ENCODE measurements around the gene GGT6.

Gene GGT6

DNA sequence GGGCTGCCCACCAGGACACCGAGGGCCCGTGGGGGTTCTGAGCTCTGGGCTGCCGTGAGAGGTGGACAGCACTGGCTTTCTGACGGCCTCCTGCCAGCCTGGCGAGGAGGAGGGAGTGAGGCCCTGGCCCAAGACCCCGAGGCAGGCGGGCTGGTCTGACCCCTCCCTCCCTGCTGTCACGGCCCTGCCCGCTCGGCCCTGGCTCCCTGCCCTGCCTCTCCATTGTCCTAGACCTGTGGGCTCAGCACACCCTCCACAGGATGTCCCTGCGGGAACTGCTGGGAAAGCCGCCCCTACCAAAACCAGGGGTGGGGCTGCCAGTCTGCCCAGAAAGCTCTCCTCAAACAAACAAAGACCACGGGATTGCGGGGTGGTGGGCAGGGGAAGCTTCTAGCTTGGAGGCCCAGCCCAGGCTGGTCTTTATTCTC lies 41.0 kb downstream of the GGT6 start:
- no peak for DNase-seq

DNA sequence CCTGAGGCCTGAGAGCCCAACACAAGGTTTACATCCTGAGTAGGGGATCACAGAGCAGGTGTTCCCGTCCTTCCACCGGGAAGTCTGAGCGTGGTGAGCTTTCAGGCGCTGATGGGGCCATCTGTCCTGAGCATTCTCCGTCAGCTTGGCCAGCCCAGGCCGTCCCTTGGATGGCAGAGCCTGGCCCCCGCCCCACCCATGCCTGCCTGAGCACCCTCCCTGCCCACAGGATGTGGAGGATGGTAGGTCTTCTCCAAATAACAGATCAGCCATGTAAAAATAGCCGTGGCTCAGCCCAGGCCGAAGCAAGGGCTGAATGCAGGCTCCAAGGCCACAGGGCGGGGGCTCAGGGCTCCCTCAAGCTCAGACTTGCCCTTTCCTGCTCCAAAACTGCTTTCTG lies 41.5 kb downstream of the GGT6 start:
- no peak for DNase-seq

DNA sequence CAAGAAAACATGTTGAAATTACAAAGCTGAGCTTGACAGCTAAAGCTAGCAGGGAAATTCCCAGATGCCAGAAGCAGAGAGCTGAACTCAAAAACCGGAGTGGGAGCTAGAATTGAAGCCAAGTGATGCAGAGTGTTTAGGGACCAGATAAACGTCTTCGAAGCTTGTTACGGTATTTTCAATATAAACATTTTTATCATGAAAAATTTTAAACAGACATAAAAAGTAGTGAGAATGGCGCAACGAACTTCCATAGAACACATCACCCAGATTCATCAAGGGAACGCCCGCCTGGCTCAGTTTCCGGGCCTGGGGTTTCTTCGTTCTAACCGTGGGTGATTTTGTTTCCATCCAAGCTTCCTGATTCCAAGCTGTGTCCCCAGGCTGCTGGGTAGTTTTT lies 43.6 kb downstream of the GGT6 start:
- no peak for DNase-seq

DNA sequence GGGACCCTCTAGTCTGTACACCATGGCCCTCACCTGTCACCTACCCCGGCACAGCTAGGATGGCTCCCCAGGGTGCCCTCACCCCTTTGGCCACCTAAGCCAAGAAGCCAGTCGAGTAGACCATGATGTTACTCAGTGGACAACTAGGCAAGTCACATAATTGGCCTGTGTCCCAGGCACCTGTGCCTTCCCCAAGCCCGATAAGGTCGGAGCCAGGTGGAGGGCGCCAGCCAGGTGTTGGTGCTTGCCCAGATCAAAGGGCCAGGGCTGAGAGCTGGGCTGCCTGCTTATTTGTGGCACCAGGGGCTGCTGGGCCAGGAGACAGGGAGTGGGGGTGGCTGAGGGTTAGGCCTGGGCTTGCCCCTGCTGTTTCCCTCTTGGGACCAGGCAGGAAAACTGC lies 44.9 kb downstream of the GGT6 start:
- DNase-seq: no peak

DNA sequence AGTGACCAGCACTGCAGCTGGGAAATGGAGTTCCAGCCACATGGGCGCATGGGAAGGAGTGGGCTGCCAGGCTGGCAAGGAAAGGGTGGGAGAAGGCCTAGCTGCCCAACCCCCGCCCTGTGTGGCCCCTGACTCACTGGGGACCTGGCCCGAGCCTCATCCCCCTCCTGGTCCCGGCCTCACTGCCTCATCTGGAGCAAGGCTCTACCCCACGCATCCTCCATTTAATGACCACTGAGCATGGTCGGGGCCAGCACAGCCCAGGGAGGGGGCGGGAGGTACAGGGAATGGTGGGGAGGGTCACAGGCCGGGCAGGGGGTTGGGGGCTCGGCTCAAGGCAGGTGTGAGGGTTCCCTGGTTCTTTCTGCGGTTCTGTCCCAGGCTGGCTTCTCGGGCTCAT lies 45.6 kb downstream of the GGT6 start:
- DNase-seq: no peak

DNA sequence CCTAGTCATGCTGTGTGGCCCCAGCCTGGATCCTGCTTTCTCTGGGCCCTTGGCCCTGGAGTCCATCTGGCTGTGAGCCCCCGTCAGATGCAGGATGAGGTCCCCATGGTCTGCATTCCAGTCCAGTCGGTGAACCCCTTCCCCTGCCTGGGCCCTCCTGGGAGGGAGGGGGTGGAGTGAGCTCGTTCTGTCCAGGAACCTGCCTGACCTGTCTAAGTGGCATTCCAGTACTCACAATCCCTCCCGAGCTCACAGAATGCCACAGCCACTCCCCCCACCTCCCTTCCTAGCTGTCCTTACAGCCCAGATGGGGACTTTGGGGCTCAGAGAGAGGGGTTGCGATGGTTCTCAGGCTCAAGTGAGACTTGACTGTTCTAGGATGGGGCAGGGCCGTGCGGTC lies 46.2 kb downstream of the GGT6 start:
- no peak for DNase-seq

DNA sequence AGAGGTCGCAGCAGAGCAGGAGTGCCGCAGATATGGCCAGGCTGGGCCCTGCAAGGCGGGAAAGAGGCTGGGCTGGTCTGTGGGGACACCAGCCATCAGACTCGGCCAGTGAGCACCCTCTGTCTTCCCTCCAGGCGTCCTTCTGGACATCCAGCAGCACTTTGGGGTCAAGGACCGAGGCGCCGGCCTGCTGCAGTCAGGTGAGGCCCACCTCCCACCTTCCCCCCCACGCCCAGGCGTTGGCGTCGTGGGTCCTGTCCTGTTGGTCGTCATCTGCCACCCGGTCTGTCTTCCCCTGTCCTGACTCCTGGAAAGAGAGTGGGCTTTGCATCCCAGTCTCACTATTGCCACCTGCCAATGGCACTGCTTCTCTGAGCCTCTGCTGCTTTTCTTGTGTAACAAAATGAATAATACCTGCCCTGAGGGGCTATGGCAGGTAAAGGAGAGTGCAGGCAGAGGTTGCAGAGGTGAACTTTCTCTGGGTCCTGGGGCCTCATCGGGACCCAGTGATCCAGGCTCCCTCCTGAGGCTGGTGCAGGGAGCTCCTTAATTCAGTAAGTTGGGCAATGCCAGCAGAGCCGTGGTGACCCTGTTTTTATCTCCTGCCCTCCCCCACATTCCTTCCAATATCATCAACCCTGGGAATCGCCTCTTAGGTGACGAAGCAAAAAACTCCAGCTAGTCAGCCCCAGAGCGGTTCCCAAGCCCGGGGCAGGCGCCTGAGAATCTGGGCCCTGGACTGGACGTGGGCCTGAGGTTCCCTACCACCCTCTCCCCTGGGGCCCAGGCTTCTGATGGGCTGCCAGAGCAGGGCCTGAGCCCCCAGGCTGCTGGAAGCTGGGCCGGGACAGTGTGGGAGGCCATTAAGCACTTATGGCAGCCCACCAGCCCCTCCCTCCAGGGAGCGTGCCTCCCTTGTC lies 47.0 kb downstream of the GGT6 start:
- no peak for DNase-seq

DNA sequence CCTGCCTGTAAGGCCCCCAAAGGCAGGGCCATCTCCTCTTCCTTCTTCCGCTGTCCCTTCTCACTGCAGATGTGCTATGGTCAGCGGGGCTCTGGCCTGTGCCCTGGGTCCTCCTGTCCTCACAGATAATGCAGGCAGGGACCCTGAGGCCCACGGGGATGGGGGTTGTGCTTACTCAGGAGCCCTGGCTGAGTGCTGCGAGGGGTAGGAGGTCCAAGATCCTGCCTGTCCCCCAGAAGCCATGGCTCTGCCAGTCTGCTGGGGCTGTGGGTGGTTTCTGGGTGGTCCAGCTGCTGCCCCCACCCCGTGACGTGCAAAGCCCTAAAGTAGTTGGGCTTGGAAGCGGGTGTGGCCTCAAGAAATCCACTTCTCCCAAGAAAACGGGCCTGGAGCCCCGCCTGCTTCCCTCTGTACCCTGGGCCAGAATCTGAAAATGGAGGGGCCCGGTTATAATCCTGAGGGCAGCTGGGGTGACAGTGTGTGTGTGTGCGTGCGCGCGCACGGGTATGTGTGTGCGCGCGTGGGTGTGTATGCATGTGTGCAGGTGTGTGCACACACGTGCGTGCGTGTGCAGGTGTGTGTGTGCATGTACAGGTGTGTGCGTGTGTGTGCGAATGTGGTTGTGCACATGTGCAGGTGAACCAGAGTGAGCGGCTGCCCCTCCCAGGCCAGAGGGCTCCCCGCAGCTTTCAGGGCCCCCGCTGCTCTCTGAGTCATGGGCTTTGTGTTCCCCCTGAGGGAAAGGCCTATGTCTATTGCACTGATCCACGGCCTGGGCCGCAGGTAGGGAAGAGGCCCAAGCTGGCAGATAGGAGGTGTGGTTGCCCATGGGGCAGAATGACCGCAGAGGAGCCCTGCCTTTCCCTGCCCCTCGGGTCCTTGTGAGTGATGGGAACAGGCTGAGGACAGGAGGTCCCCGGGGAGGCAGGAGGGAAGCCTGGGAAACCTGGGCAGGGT lies 47.9 kb downstream of the GGT6 start:
- DNase-seq: no peak

DNA sequence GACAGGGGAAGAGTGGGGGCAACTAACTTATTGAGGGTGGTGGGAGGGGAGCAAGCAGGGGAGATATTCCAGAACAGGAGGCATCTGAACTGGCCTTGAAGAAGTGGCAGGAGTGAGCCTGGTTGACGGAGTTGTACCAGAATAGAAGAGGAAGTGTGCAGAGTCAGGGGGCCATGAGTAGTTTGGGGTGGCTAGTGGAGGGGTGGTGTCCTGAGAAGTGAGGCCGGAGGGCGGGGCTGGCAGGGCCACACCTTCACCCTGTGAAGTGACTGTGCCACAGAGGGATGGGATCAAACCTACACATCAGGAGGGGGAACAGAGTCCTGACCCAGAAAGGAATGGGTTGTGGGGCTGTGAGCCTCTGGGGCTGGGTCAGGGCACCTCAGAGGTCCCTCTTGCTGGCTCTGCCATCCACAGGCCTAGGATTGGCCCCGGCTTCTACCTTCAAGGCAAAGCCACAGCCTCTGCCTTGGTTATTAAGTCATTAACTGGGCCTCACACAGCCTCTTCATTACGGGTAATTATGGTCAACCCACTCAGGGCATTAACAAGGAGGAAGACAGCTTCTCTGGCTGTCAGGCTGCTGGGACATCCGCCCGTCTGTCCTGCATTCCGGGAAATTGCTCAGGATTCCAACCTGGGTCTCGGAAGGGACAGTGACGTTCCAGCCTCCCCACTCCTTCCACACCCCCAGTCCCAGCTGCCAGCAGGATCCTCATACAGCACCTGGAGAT lies 49.0 kb downstream of the GGT6 start:
- no peak for DNase-seq

DNA sequence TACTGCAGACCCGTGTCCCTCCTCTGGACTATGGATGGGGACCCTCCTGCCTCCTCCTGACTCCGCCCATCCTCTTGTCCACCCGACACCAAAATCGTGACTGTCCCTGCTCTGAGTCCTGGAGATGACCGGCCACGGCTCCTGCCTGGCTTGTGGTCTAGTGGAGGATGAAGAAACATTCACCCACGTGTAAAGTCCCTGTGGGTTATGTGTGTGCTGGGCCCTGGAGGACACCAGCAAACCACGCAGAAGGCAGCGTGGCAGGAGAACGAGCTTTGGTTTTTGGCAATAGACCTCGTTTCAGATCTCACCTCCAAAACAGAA lies 49.8 kb downstream of the GGT6 start:
- no peak for DNase-seq

DNA sequence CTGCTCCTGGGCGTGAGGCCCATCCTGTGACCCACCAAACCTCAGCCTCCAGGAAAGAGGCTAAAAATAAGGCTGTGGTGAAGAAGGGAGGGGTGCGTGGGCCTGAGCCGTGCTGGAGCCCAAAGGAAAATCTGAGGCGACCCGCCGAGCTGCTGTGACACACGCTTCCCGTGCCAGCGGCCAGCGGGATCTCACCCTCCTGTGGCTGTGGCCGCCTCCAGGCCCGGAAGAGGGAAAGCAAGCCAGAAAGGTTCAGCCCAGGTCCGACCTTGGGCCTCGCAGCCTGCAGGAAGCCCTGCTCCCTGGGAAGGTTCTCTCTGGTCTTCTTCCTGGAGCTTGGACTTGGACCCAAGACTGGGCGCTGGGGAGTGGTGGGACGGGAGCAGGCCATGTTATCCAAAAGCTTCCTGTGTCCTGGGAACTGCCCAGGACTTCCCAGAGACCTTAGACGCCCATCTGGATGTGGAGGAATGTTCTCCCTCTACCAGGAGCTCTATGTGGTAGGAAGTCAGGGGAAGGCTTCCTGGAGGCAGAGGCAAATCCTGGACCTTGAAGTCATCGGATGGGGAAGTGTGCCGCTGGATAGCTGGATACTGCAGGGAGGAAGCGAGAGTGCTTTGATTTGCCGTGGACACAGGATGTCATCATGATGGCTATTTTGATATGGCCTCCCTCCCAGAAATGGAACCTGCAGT lies 50.3 kb downstream of the GGT6 start:
- no peak for DNase-seq

DNA sequence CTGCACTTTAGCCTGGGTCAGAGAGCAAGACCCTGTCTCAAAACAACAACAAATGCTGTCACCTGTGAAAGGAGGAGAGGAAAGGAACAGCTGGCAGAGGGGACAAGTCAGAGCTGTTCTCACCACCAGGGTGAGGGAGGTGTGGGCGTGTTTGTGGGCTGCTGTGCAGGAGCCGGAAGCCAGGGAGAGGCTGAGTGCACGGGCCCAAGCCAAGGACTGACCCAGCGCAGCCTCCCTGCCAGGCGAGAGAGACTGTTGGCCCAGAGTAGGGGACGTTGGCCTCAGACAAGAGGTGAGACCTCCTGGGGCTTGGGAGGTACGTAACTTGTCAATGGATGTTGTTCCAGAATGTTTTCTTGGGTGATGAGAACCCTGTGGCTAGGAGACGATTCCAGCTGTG lies 51.0 kb downstream of the GGT6 start:
- DNase-seq: no peak

DNA sequence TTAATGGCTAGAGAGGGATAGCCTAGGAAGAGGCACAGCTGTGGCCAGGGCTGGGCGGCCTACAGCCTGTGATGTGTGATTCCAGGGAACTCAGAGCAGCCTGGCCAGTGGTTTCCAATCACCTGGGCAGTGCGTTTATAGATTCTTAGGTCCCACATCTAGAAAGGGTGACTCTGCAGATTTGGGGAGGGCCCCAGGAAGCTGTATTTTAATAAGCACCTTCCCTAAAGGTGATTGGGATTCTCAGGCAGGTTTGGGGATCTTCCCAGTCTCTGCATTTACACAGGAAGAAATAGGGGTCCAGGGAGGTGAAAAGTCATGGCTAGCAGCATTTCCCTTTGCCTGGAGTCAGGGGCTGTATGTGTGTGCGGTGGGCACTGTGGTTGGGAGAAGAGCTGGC lies 52.2 kb downstream of the GGT6 start:
- DNase-seq: no peak

DNA sequence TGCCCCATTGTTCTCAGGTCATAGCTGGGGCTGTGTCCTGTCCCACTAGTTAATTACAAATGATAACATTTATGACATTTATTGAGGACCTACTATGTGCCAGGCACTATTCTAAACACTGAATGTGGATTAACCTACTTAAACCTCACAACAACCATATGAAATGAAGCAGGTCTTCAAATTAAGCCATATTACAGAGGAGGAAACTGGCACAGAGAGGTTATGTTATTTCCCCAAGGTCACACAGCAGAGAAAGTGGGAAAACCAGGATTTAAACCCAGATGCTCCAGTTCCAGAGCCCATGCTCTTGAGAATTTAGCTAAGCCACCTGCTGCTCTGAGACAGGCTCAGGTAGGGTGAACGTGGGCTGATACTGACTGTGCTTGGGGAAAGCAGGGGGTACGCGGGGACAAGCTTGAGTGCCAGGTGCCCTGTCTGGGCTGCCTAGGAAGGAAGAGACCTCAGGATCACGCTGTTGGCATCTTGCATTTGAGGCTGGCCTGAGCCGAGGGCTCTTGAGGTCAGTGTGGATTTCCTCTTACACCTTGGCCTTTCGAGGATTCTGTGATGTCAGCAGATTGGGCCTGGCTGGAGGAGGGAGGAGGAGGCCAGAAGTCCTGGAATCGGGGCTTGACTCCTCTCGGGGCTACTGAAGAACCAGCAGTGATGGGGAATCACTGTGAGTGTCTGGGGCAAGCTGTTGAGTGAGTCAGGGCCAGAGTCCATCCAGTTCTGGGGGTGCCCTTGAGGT lies 52.8 kb downstream of the GGT6 start:
- DNase-seq: no peak
